Medulla oblongata (tissue), 1 donor: ENCODE measurements around the gene DAGLB.
"Not testable (repeated sequence)": the region's sequence is repeated elsewhere in the genome, so short reads cannot be mapped to it uniquely, and the experiment has no call there.

Experiments used
- DNase-seq: peaks from one replicate; pipeline ENCODE4 v3.0.0-alpha.2; 2015; ENCODE audit errors: extremely low spot score

Gene DAGLB

GRCh38 chr7:6399351-6399750 is 48.4 kb downstream of the DAGLB start:
- DNase-seq, result no peak

- DNase-seq, result no peak
Observed at GRCh38 chr7:6398943-6399342, 48.8 kb downstream of the DAGLB start.

- not testable (repeated sequence) for DNase-seq
Observed at GRCh38 chr7:6397759-6398495, 49.8 kb downstream of the DAGLB start.

DNA sequence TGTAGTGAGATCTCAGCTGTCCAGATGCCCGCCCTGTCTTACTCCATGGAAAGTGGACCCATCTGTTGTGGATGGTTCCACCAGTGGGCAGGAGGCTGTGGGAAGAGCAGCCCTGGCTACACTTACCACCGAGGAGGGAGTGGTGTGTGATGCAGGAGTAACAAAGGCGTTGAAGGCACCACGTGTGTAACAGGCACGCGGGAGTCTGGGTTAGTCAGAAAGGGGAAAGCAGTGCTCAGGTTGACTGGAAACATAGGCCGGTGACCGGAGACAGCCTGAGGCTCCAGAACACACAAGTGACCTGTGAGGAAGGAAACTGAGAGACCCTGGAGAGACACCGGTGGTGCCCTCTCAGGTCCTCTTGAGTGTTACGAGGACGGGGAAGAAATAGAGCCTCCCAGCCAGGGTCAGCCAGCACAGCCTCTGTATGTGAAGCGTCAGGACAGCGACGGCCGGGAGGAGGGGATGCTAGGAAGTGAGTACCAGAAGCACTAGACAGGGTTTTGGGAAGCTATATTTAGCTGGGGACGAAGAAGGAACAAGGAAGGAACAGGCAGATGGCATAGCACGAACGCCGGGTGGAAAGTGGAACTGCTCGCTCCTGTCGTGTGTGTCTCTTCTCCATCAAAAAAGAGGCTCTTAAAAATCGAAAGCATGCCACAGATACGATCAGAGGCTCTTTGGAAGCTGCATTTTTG is 51.7 kb downstream of the DAGLB start:
- peak; percentile 76 for DNase-seq

GRCh38 chr7:6394114-6394513 is 53.6 kb downstream of the DAGLB start:
- no peak for DNase-seq

- DNase-seq, result no peak
Observed at GRCh38 chr7:6393667-6394056, 54.1 kb downstream of the DAGLB start.

DNA sequence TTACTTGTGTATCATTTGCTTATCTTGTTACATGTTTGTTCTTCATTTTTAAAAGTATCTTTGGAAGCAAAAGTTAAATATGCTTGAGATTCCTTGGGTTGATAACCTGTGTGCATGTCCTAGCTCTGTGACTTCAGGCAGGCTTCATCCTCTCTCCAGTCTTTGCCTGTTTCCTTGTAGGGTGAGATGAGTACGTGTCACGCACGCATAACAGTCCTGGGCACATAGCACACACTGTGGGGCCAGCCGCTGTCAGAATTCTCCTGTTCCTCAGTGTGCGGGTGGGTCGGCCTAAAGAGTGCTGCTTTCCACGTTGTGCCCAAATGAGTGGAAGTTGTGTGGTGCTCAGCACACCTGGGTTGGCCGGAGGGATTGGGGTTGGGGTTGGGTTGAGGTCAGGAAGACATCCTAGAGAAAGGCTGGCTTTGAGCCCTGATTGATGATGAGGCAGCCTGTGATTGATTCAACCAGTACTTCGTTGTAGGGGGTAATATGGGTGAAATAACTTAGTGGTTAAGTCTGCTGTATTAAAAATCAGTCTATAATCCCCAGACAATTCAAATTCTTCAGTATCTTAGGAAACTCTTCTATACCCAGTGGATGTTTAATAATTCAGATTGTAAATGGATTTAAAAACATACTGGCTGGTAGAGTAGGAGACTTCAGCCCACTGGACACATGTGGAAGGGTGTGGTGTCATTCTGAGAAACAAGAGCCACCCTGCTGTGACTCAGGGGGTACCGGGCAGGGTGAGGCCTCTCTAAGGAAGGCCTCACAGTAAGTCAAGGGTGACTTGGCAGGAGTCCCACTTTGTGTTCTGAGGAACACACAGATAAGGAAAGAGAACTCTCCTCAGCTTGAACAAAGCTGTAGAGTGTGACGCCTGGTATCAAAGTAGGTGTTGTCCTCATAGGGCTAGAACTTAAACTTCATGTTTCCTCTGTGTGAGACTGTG is 54.8 kb downstream of the DAGLB start:
- DNase-seq, result peak; percentile 65

GRCh38 chr7:6389728-6390127 is 58.0 kb downstream of the DAGLB start:
- no peak for DNase-seq

- no peak for DNase-seq
Observed at GRCh38 chr7:6387734-6388294, 59.9 kb downstream of the DAGLB start.

DNA sequence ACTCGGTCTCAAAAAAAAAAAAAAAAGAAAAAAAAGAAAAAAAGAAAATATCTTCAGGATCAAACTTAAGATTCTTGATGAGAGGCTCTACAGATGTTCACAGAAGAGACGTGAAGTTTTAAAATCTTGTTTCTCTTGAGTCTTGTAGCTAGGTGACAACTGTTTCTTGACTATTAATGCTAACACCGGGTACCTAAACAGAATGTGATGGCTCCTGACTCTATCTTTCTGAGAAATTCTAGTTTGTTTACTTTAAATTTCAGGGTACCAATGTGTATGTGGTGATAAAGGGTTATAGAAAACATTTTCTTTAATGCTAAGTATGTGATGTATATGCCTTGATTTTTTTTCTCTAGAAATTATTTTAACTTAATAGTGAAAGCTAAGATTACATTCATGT is 61.0 kb downstream of the DAGLB start:
- no peak for DNase-seq

DNA sequence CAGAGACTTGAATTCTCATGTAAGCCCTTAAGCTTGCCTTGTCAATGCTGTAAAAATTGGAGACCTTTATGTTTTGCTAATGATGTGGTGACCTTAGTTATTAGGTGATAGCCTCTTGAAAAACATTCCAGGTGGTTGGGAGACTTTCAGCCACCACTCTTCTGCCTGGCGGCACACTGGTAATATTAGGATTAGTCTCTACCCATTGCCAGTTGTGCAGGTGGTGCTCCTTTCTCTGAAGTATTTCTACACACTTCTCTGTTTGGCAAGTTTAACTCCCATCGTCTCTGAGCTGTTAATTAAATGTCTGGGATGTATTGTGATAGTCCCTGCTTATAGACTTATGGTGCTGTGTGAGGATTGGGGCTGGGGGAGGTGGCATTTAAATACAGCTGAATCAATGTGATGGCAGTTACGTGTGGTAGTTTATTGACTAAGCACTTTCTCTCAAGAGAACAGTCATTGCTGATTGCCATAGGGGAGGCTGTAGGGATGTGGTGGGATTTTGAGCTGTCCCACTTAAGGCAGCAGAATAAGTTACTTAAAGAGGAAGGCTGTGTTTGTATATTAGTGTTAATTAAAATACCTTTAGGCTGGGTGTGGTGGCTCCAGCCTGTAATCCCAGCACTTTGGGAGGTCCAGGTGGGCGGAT is 61.7 kb downstream of the DAGLB start:
- no peak for DNase-seq

- peak; percentile 67 for DNase-seq
Observed at GRCh38 chr7:6385110-6385781, 62.5 kb downstream of the DAGLB start.

GRCh38 chr7:6384327-6384726 is 63.4 kb downstream of the DAGLB start:
- DNase-seq, result no peak

GRCh38 chr7:6382817-6383216 is 64.9 kb downstream of the DAGLB start:
- no peak for DNase-seq

- not testable (repeated sequence) for DNase-seq
Observed at GRCh38 chr7:6381846-6382245, 65.9 kb downstream of the DAGLB start.

- DNase-seq, result no peak
Observed at GRCh38 chr7:6380310-6381095, 67.3 kb downstream of the DAGLB start.

- DNase-seq, result no peak
Observed at GRCh38 chr7:6379886-6380285, 67.9 kb downstream of the DAGLB start.

- not testable (repeated sequence) for DNase-seq
Observed at GRCh38 chr7:6378556-6378955, 69.2 kb downstream of the DAGLB start.

GRCh38 chr7:6376820-6377219 is 70.9 kb downstream of the DAGLB start:
- DNase-seq, result no peak
